NK-92 treated with Interleukin-12 subunit alpha and Interleukin-12 subunit beta, amount 100 ng/mL, for 24 hours (cell line): ENCODE results near the gene TP53TG3.
"Not testable (repeated sequence)": the region's sequence is repeated elsewhere in the genome, so short reads cannot be mapped to it uniquely, and the experiment has no call there.

ENCODE experiments used
- DNase-seq: peaks from one replicate; lab custom pipeline; 2025; lab: John Stamatoyannopoulos, UW

Gene TP53TG3, protein sequence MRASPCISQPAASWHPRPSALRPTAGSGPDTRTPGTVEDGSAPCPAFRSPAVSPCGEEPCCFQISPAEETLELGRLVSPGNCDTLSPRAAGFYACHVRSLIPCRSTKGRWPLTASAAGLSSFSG

DNA sequence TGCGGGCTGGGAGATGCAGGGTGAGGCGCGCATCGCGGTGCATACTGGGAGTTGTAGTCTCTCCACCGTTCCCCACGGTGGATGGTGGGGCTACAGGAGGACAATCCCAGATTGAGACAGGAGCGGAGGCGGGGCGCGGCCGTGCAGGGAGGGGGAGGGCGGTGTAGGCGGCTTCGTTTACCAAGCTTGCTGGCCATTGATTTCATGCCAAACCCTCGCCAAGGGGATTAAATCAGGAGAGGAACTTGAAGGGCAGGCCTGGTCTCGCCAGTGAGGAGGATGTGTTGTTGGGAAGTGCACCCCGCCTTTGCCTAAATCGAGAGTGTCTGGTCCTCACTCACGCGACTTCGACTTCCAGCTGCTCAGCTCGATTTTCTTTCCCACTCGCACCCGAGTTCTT is at the start of gene TP53TG3:
Gene TP53TG3, minus strand, starts transcription at position 101 of the 400 bp plus-strand sequence. Its CDS starts 68 bp downstream, at position 33.
- not testable (repeated sequence) for DNase-seq

DNA sequence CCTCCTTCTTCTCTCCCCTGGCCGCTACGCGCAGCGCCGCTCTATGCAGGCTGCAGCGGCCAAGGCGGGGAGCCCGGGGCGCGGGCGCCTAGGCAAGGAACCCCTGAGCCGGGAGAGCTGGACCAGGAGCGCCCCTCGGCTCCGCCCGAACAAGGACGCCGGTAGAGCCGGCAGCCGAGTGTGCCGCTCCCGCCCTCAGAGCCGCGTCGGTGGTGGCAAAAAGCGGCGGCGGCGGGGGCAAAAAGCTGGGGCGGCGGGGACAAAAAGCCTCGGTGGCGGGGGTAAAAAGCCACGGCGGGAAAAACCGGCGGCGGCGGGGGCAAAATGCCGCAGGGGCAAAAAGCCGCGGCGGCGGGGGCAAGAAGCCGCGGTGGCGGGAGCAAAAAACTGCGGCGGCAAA is 25.1 kb downstream of the TP53TG3 start:
- not testable (repeated sequence) for DNase-seq

- not testable (repeated sequence) for DNase-seq
Observed at GRCh38 chr16:32647562-32647961, 28.4 kb downstream of the TP53TG3 start.

- not testable (repeated sequence) for DNase-seq
Observed at GRCh38 chr16:32646780-32647179, 29.2 kb downstream of the TP53TG3 start.

DNA sequence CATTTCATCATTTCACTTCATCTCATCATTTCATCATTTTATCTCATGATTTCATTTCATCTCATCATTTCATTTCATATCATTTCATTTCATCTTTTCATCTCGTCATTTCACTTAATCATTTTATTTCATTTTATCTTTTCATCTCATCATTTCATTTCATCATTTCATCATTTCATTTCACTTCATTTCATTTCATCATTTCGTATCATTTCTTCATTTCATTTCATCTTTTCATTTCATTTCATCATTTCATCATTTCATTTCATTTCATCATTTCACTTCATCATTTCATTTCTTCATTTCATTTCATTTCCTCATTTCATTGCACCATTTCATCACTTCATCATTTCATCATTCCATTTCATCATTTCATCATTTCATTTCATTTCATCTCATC is 29.8 kb downstream of the TP53TG3 start:
- DNase-seq: not testable (repeated sequence)

DNA sequence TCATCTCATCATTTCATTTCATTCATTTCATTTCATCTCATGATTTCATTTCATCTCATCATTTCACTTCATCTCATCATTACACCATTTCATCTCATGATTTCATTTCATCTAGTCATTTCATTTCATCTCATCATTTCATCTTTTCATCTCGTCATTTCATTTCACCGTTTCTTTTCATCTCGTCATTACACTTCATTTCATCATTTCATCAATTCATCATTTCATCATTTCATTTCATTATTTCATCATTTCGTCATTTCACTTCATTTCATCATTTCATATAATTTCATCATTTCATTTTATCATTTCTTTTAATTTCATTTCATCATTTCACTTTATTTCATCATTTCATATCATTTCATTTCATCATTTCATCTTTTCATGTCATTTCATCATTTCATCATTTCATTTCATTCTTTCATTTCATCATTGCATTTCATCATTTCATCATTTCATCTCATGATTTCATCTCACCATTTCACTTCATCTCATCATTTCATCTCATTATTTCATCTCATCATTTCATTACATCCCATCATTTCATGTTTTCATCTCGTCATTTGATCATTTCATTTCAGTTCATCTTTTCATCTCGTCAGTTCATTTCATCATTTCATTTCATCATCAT is 30.6 kb downstream of the TP53TG3 start:
- DNase-seq: not testable (repeated sequence)

- not testable (repeated sequence) for DNase-seq
Observed at GRCh38 chr16:32644715-32645114, 31.2 kb downstream of the TP53TG3 start.

GRCh38 chr16:32637614-32638013 is 38.4 kb downstream of the TP53TG3 start:
- DNase-seq: not testable (repeated sequence)

DNA sequence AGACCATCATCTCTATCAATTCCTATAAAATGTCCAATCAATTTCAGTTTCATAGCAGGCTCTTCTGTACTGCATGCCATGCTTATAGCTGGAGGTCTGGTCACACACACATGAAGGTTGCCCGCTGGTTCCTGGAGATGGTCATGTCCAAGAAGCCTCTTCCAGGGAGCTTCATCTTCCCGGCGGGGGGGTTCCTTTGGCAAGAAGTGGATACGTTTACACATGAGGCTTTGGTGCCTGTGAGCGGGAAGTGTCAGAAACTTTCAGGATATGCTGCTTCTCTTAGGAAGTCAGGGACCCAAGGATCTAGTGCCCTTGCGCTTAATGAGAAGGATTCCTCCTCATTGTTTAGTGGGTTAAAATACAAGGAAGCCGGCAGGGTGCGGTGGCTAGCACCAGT is 43.9 kb downstream of the TP53TG3 start:
- not testable (repeated sequence) for DNase-seq
